ENCODE data around the gene WDR17.
"Not testable (repeated sequence)": the region's sequence is repeated elsewhere in the genome, so short reads cannot be mapped to it uniquely, and the experiment has no call there.

Gene WDR17

DNA sequence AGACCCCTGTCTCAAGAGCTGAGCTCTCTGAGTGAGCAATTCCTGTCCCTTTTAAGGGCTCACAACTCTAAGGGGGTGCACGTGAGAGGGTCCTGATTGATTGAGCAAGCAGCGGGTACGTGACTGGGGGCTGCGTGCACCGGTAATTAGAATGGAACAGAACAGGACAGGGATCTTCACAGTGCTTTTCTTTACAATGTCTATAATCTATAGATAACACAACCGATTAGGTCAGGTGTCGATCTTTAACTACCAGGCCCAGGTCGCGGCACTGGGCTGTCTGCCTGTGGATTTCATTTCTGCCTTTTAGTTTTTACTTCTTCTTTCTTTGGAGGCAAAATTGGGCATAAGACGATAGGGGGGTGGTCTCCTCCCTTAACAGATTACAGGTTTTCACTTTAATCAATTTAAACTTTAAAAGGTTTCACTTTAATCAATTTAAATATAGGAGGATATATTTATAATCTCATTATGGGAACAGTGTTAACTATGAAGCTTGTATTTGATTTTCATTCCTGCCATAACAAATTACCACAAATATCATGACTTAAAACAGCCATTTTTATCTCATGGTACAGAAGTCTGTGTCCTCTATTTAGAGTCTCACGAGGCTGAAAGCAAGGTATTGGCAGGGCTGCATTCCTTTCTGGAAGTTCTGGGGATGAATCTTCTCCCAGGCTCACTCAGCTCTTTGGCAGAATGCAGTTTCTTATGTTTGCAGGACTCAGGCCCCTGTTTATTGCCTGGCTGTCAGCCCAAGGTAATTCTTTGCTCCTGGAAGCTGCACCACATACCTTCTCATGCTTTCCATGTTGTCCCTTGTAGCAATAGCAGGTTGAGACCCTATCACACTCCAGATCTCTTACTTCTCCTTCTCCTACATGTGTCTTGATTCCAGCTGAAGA lies 124.5 kb downstream of the WDR17 start:
- DNase-seq (ENCODE audit: low read depth in 2 of 2): no peak

DNA sequence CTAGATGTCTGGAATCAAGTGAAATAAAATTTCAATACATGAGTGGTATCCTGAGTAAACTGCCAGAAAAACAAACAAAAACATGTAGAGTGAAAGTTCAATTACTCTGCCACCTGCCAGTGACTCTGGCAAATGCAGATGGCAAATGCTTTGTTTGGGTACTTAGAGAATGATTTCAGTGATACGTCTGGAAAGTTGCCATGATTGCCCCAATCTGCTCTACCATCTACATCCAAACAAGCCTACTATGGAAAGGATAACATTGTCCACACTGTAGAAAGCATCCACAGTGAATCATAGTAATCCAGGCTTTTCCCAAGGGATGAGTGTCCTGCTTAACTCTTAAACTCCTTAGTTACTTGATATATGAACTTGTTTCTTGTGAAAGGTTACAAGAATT lies 126.3 kb downstream of the WDR17 start:
- DNase-seq (ENCODE audit: low read depth in 2 of 2): no peak

DNA sequence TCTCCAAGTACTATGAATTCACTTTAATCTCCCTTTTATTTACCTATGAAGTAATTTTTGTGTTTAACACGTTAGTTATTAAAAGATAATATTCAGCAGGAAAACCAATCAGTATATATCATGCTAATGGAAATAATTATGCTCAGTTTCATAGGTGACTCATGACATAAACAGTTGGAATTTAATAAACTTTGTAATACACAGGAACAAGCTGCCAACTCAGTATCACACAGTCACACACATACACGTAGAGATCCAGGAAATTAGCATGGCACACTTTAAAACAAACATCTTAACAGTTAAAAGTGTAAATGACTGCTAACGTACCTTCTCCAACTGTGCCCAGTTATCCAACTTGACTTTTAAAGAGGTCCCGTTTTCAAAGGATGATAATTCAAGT lies 127.5 kb downstream of the WDR17 start:
- no peak for DNase-seq (ENCODE audit: low read depth in 2 of 2)

DNA sequence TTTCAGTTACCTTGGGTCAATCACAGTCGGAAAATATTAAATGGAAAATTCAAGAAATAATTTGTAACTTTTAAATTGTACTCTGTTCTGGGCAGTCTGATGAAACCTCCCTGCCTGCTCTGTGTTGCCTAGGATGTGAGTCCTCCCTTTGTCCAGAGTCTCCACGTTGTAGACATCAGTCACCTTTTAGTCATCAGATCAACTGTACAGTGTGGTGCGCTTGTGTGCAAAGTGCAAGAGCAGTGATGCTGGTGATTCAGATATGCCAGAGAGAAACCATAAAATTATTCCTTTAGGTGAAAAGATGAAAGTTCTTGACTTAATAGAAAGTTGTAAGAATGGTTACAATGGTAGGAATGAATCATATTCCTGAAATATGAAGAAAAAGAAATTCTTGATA lies 128.3 kb downstream of the WDR17 start:
- DNase-seq (ENCODE audit: low read depth in 2 of 2): no peak

DNA sequence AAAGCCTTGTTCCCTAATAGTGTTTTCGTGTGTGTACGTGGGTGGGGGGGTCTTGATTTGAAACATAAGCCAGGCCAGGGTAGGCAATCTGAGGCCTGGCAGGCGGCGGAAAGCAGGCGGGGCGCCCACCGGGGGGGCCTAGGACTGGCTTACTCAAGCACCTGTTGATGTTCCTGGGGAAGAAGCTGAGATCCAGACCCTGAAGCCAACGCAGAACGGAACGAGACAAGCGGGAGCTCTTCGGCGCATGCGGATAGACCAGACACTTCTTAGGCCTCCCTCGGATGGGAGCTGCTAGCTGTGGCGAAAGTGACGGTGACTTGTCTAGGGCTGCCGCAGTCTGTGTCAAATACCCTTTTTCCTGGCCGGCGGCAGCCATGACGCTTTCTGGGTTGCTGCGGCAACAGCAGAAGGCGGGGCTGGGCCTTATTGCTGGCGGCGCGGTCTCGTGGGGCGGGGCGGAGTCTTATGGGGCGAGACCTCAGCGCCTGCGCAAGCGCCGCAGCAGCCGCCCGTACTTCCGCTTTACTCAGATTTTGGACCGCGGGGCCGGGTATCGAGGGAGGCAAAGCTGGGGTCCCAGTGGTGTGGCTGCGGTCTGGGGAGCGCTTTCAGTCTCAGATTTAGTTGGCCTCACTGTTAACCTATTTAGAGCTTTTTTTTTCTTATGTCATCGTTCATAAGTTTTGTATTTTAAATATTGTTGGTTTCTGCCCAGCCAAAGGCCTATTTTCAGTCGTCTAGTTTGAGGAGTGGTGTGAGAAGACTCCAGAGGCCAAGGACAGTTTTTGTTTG lies 129.7 kb downstream of the WDR17 start, which contains the start of gene SPATA4:
Gene SPATA4, minus strand, starts transcription at position 402 of the 795 bp plus-strand sequence. Its CDS starts 23 bp downstream, at position 379.
- DNase-seq (ENCODE audit: low read depth in 2 of 2): peak; percentile 87 to 91

DNA sequence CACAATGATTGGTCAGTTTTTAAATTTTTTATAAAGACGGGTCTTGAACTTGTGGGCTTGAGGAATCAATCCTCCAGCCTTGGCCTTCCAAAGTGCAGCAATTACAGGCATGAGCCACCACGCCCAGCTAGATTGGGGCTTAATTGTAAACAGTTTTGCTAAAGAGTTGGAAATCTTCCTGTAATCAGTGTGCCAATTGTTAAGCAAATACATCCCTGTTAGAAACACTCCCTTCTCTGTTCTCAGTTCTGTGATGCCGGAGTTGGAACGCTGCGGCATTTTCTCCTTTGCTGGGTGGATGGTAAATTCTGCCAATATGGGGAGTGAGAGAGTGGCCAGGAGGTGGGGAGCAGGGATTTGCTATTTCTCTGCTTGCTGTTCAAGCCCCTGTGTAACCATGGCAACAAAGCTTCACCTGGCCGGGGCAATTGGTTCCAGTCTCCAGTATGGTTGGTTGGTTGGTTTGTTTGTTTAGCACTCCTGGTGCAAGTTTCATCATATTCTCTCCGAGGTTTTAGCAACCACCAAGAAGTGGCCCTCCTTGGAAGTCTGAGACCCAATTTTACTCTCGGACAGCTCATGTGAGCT lies 132.8 kb downstream of the WDR17 start:
- DNase-seq (ENCODE audit: low read depth in 2 of 2): no peak

DNA sequence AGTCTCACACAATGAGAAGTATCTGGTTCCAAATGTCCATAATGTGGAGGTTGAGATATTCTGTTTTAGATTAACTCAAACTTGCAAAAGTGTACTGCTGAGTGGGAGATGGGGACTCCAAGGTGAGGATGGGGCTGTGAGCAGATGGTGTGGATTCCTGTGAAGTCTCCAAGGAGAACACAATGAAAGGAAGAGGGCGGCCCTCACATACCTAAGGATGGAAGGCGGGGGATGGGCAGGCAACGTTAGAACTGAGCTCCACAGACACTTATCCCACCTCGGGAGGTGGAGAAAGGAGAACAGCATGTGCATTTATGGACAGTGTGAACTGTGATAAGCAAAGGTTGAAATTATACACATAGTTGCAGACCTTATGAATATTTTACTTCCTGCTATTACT lies 139.7 kb downstream of the WDR17 start:
- DNase-seq (ENCODE audit: low read depth in 2 of 2): no peak

DNA sequence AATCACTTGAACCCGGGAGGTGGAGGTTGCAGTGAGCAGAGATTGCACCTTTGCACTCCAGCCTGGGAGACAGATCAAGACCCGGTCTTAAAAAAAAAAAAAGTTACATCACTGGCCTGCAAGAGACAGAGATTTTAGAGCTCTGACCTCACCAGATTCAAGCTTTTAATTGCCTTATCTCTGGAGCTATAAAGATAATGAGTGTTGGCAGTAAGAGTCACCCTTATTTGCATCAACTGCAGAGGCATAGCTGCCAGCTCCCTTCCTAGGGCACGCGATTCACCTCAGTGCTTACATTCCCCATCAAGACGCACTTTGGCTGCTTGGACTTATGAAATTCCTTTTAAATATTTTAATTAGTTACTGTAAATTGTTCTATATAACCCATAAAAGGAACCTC lies 142.2 kb downstream of the WDR17 start:
- no peak for DNase-seq (ENCODE audit: low read depth in 2 of 2)

DNA sequence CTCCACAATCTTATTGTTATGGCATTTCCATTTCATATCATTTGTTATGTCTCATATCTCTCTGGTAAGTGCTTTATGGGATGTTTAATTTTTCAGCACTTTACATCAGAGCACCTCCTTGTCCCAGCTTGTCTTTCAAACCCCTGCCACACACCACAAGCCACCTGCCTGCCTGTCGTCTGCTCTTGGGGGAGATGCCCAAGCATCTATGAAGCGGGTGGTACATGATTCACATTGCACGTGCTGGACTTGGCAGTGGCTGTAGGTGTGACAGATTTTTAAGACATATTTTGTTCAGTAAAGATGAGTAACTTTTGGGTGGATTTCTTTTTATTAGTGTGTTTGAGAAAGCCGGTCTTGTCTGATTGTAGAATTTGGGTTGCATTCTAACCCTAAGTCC lies 143.9 kb downstream of the WDR17 start:
- no peak for DNase-seq (ENCODE audit: low read depth in 2 of 2)

DNA sequence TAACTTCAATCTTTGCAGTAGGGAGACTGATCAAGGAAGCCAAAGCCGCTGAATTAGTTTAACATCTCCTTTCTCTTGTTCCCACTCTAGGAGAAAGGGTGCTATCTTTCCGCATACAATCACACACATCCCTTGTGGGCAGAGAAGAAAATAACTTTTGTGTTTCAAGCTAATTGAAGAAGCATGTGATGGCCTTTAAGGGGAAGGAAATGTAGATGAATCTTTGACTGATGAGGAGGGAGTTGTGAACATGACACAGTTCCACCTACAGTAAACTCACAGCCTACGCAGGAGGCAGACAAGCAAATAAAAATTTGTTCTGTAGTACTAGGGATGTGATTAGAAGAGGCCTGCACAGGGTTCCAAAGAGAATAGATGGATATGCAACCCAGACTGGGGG lies 144.5 kb downstream of the WDR17 start:
- no peak for DNase-seq (ENCODE audit: low read depth in 2 of 2)

DNA sequence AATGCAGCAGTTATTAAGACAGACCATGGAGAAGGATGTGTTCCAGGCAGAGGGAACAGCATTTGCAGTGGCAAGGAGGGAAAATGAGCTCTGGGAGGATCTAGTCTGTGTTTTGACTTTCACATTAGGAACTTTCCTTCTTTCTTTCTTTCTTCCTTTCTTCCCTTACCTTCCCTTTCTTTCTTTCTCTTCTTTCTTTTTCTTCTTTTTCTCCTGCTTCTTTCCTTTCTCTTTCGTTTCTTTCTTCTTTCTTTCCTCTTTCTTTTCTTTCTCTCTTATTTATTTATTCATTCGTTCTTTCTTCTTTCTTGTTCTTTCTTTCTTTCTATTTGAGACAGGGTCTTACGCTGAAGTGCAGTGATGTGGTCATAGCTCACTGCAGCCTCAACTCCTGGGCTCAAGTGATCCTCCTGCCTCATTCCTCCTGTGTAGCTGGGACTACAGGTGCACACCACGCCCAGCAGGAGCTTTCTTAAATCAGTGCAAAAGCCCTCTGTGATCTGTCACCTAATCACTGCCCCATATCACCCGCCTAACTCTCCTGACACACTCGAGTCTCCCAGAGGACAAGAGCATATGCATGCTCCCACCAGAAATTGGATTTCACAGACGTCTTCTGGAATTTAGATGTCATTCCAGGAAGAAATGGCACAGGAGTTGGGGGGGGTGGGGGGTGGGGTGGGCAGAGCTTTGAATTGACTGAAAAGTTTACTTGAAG lies 145.1 kb downstream of the WDR17 start:
- no peak for DNase-seq (ENCODE audit: low read depth in 2 of 2)

DNA sequence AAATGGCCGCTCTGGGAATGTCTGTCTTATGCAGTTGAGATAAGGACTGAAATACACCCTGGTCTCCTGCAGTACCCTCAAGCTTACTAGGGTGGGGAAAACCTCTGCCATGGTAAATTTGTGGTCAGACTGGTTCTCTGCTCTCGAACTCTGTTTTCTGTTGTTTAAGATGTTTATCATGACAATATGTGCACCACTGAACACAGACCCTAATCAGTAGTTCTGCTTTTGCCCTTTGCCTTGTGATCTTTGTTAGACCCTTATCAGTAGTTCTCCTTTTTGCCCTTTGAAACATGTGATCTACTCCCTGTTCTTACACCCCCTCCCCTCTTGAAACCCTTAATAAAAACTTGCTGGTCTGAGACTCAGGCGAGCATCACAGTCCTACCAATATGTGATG lies 146.7 kb downstream of the WDR17 start:
- not testable (repeated sequence) for DNase-seq (ENCODE audit: low read depth in 2 of 2)

DNA sequence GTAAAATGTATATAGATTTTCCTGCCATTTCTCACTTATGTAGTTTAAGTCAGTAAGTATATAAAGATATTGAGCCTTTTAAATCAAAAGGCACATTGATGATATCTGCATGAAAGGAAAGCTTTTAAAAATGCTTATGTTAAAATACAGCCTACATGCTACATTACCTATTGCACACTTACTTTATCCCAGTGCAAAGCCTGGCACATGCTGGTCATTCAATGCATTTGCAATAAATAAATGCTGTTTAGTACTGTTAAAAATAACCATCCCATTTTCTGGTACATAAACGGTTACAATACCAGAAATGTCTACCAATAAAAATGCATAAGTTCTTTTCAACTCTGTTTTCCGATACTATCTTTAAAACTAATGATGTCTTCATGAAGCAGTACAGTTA lies 151.9 kb downstream of the WDR17 start:
- DNase-seq (ENCODE audit: low read depth in 2 of 2): no peak

DNA sequence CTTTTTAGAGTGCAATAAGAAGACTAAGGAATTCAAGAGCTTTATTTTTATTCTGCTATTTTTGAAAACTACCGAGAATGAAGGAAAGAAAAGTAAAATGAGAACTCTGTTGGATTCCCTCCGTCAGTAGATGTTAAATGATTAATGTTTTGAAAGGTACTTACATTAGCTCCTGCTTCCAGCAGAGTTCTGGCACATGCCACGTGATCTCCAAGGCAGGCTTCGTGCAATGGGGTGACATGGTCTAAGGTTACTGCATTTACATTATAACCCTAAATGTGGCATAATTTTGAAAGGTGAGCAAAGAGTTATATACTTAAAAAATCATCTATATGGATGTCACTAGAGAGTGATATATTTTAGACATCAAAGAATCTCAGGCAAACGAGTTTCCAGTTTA lies 156.5 kb downstream of the WDR17 start:
- DNase-seq (ENCODE audit: low read depth in 2 of 2): no peak

DNA sequence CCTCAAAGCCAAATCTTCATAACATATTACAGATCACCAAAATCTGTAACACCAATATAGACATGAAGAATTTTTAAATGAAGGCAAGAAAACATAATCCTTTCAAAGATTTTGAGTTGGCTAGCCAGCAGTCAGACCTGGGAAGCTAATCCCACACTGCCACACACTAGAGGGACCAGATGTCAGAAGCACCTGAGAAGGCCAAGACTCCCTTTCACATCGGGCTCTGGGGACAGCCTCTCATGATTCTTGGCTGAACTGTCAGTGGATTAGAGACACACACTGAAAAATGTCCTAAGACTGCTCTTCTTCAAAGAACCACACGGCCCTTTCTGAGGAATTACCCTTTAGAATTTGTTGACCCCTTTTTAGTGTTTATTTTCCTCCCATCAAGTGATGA lies 157.9 kb downstream of the WDR17 start:
- DNase-seq (ENCODE audit: low read depth in 2 of 2): no peak

DNA sequence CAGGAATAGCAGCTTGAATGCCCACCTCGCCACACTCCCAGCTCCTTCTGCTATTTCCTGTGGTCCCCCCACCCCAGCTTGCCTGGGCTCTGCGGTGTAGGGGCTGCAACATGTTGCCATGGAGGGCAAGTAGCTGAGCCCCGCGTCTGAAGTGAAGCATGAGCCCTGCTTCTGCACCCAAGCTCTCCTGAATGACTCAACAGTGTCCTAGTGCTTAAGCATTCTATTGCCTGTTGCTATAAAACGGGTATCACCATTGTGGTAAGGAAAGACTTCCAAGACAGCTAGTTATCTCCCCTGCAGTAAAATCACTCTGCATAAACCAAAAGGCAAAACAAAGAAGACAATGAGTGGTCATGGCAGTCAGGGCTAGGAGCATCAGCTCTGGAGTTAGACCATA lies 161.1 kb downstream of the WDR17 start:
- DNase-seq (ENCODE audit: low read depth in 2 of 2): no peak

DNA sequence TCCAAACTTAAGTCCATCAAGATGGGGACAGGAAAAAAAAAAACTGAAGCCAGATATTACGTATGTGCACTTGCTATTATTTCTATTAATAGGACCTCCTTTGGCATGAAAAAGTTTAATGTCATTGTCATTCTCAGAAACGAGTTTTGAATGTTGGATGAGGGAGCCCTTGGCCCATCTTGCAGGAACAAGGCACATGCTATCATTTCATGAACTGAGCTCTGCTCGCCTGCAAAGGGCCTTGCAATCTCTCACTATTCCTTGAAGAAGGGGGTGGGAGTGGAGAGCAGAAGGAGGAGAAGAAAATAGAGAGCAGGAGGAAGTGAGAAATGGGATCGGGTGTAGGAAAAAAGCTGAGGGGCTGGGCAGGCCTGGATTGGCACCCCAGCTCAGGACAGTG lies 164.0 kb downstream of the WDR17 start:
- no peak for DNase-seq (ENCODE audit: low read depth in 2 of 2)

Data from stimulated activated CD8-positive, alpha-beta memory T cell treated with anti-CD3 and anti-CD28 coated beads, Interleukin-2, amount 100 ng/mL, for 1 hour (primary cell).